GM19099 (cell line): Measurements from ENCODE around the gene TMEM114.

Source experiments
- POLR2A ChIP-seq: IDR thresholded peaks from 3 replicates; pipeline ENCODE4 v1.6.1; 2011; ENCODE audit warnings: low read depth; ENCODE audit not compliant: insufficient read length; ENCODE audit errors: extremely low read depth

The TMEM114 gene

DNA sequence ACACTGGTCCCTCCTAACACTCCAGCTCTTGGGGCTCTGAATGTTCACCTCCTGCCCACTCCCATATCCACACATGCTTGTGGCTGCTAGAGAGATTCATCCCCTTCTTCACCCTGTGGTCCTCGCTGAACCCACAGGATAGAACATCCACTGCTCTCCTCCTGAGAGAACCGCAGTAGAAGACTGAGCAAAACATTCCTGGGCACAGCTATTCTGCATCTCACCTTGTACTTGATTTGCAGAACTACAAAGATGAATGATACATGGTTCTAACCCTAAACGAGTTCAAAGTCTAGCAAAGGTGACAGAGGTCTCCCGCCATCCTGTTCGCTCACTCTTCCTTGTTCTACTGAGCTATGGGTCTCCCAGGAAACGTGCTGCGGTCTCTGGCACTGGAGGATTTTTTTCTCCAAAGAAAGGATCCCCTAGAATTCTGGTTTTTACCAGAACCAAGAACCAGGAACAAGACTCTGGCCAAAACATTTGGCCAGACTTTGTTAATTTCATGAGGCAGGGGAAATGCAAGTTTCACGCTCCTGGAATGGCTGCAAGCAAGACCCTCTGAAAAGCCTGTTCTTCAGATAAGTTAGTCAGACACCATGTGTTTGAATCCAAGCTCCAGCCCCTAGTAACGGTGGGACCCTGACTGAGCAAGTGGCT is 39.5 kb downstream of the TMEM114 start:
- TF ChIP-seq POLR2A, result no peak

DNA sequence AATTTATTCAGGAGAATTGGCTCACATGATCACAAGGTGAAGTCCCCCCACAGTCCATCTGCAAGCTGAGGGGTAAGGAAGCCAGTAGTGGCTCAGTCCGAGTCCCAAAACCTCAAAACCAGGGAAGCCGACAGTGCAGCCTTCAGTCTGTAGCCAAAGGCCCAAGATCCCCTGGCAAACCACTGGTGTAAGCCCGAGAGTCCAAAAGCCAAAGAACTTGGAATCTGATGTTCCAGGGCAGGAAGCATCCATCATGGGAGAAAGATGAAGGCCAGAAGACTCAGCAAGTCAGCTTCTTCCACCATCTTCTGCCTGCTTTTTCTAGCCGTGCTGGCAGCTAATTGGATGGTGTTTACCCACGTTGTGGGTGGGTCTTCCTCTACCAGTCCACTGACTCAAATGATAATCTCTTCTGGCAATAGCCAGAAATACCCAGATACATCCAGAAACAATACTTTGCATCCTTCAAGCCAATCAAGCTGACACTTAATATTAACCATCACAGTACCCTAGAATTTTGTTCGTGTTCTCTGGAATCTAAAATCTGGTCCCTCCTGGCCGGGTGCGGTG is 40.4 kb downstream of the TMEM114 start:
- no peak for TF ChIP-seq POLR2A

DNA sequence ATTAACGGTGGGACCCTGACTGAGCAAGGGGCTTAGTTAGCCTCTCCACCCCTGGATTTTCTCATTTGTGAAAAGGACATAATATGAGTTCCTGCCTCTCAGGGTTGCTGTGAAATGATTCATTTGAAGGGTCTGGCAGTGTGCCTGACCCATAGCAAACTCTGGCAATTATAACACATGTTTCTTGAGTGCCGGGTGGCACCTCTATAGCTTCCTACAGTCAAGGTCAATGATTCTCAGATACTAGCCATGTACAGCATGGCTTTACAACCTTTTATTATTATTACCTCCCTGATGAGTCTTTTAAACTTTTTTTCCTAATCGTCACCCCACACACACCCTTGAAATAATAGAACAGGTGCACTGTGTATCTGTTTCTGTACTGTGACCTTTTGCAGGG is 42.1 kb downstream of the TMEM114 start:
- TF ChIP-seq POLR2A, result no peak

DNA sequence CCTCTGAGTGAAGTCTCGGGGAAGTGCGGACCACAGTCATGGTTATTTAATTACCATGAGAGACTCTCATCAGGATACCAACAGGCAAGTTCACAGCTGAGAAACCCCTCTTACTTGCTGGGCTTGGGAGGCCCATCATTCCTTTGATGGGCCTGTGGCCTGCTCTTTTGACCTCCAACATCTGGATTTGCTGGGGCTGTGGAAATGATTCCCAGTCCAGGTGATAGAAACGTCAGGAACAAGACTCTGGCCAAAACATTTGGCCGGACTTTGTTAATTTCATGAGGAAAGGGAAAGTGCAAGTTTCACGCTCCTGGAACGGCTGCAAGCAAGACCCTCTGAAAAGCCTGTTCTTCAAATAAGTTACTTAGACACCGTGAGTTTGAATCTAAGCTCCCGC is 42.5 kb downstream of the TMEM114 start:
- TF ChIP-seq POLR2A, result no peak

DNA sequence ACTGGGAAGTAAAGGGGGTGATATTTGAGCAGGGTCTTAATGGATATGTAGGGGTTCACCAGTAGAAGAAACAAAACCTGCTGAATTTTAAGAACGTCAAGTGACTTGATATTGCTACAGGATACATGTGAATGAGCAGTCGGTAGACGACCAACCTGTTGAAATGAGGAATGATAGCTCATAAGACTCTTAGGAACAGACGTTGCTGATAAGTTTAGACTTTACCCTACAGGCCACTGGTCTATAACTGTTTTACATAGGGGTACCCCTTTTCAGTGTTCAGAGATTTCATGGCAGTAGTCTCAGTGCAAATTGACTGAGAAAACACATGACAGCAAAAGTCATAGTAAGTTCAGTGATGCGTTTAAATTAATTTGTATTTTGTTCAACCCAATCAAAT is 45.9 kb downstream of the TMEM114 start:
- no peak for TF ChIP-seq POLR2A

DNA sequence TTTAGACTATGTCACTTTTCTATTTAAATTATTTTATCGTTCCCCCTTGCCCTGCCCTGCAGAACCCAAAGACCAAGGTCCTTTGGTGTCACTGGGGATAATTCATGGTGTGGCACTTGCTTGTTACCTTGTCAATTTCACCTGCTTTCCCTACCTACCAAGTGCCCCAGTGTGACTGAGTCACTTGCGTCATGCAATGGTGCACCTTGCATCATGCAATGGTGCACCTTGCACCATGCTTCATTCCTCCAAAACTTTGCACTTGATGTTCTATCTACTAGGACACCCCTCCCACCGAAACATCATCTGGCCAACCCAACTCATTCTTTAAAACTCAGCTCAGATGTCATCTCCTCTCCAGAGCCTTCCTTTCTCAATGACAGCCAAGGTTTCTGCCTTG is 47.1 kb downstream of the TMEM114 start:
- no peak for TF ChIP-seq POLR2A

DNA sequence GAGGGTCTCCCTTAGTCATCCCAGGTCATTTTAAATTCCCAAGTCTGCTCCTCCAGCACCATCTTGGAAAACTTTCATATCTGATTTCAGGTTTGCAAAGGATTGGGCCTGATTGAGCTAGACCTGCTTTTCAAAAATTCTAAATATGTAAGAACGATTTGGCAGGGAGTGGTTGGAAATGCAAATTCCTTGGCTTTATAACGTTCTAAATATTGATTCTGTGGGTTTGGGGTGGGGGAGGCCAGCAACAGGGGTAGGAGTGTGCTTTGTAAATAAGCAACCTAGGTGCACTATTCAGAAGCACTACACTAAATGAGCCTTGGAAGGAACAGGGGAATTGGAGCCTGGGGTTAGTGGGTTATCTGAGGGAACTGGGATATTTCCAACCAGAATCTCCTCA is 47.9 kb downstream of the TMEM114 start:
- no peak for TF ChIP-seq POLR2A

DNA sequence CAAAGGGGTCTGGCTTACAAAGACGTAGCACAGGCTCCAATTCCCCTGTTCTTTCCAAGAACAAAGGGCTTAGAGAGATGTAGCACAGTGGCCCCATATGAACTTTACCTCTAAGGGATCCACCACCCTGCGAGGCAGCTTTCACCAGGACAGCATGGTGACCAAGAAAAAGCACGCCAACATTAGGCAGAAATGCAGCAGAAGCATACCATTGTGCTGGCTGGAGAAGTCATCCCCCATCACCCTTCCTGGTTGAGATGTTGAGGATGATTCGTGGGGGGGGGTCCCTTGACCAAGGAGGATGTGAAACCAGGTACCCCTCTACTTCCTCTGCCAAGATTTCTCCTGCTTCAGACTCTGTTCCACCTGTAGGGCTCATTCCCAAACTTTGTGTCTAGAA is 48.4 kb downstream of the TMEM114 start:
- TF ChIP-seq POLR2A, result no peak

DNA sequence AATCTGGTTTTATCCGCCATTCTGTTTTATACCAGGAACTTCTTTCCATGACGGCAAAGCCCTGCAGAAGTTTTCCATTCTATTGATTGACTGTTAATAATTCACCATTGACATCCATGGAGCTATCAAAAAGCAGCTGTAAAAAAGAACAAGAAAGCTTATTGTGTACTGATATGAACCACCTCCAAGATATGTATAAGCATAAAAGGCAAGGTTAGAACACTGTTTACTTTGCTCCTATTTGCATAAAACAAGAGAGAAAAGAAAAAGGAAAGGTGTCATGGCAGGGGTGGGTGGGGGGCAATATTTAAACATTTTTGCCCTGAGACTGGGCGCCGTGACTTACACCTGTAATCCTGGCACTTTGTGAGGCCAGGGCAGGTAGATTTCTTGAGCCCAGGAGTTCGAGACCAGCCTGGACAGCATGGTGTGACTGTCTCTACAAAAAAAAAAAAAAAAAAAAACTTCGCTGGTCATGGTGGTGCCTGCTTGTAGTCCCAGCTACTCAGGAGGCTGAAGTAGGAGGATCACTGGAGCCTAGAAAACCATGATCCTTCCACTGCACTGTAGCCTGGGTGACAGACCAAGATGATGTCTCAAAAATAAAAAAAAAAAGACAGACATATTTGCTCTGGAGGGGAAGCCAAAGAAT is 52.5 kb downstream of the TMEM114 start:
- TF ChIP-seq POLR2A, result no peak

DNA sequence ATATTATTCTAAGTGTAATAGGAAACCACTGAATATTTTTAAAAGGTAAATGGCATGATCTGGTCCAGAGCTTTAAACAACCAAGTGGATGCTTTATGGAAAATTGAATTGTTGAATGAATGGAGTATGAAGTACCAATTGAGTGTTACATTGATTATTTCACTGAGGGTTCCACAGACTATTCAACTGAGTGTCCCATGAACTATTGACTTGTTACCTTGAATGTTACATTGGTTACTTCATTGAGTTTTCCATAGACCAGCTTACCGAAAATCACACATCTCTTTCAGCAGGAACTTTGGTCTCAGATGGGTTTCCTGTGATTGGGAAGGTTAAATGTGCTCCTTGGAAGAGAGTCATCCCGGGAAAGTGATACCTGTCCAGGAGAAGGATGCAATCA is 56.8 kb downstream of the TMEM114 start:
- no peak for TF ChIP-seq POLR2A

DNA sequence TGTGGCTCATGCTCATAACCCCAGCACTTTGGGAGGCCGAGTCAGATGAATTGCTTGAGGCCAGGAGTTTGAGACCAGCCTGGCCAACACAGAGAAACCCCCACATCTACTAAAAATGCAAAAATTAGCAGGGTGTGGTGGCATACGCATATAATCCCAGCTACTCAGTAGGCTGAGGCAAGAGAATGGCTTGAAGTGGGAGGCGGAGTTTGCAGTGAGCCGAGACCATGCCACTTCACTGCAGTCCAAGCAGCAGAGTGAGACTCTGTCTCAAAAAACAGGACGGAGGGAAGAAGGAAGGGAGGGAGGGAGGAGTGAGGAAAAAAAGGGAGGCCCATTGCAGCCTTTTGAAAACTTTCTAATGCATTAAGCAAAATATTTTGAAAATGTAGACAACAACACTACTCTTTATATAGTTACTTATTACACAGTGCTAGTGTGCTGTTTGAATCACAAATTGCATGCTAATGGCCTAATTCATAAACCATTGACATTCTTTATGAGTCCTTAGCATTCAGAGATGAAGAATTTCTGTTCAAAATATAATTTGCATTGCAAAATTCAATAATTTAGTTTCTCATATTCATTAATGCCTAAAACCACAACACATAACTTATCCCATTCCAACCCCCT is 59.4 kb downstream of the TMEM114 start:
- no peak for TF ChIP-seq POLR2A

DNA sequence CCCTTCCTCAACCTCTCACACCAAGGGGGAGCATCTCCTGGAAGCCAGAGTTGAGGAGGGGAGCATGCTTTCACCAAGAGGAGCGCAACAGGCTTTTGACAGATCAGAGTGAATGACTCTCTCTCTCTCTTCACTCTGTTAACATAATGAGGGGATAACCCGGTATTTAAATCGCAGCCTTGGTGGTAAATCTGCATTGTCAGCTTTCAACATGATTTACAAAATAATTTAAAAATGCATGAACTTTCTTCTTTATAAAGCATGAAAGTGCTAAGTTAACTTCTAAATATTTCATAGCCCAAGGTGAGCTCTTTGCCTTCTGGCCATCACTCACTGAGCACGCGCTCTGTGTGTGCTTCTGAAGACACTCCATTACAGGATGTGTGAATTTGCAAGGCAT is 61.8 kb downstream of the TMEM114 start:
- no peak for TF ChIP-seq POLR2A

DNA sequence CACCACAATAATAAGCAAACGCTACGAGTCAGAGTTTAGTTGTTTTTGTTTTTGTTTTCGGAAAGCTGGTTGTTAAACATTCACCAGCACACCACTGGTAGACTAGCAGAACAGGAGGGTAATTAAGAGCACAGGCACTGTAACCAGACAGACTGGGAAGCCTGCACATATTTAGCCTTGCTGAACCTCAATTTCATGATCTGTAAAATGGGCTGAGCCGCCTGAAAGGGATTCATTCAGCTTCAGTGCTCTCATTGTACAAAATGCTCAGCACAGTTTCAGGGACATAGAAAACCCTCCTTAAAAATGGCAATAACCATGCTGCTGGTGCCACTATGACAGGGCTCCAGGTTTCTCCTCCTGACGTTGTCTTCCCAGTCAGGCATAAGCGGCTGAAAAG is 66.4 kb downstream of the TMEM114 start:
- TF ChIP-seq POLR2A, result no peak

DNA sequence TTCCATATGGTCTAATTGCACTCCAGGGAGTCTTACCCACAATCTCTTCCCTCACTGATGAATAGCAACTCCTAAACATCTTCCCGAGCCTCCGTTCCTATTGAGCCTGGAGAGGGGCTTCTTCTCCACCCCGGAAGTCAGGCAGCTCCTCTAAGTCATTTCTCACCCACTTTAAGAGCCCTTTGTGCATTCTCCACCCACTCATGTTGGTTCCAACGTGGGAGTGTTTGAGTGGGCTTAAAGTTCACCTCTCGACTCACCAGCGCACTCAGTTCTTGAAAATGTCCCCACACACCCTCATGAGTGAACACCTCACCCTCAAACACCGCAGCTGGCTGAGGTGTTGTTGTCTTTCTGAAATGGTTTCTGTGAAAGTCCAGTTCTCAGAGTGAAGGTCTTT is 67.6 kb downstream of the TMEM114 start:
- no peak for TF ChIP-seq POLR2A

DNA sequence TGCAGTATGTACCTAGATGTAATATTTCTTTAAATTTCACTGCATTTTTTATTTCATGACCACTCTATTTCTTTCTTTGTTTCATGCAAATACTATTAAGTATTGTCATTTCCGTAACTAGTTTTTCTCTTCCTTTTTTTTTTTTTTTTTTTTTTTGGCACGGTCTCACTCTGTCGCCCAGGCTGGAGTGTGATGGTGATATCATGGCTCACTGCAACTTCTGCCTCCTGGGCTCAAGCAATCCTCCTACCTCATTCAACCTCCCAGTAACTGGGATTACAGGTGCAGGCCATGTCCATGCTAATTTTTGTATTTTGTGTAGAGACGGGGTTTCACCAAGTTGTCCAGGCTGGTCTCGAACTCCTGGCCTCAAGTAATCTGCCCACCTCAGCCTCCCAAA is 70.7 kb downstream of the TMEM114 start:
- TF ChIP-seq POLR2A, result no peak
